Cardiac muscle cell (in vitro differentiated cells and primary cell): ENCODE measurements around the gene C1orf21. TPM values are rescaled to one million over a fixed set of nuclear protein-coding genes. Genes with fewer than 3 reads are reported as not detected.

ENCODE experiments used
- DNase-seq, 2 donors: peaks; one replicate each; pipeline versions ENCODE4 v3.0.0 to v3.0.0-alpha.2; 2010 to 2017; ENCODE audit warnings: low read depth in 1 of 2, low spot score in 1 of 2
- H3K27ac ChIP-seq: fragments of 200-600 bp; sonication (generic); 2 replicates; pipeline ENCODE4 v1.5.1; 2016
- H3K27me3 ChIP-seq: fragments of 200-600 bp; sonication (generic); 2 replicates; pipeline ENCODE4 v1.6.0; 2016; ENCODE audit warnings: control low read depth
- H3K36me3 ChIP-seq: fragments of 200-600 bp; sonication (generic); 2 replicates; pipeline ENCODE4 v1.5.1; 2016; ENCODE audit warnings: control low read depth
- H3K4me1 ChIP-seq: fragments of 200-600 bp; sonication (generic); 2 replicates; pipeline ENCODE4 v1.8.1; 2017; ENCODE audit warnings: low read depth, mild to moderate bottlenecking, mixed run types
- H3K4me3 ChIP-seq: fragments of 200-600 bp; sonication (generic); 2 replicates; pipeline ENCODE4 v1.5.1; 2016; ENCODE audit warnings: mild to moderate bottlenecking
- H3K9me3 ChIP-seq: fragments of 200-600 bp; sonication (generic); 2 replicates; pipeline ENCODE4 v1.5.1; 2017; ENCODE audit warnings: low read depth, mild to moderate bottlenecking, control low read depth
- polyA plus RNA-seq: library from polyadenylated mRNA; unstranded; fragments of >200 nt; fragmentation: Nextera tagmentation; extraction: Ambion mirVana; gene quantifications from 2 replicates; pipeline ENCODE4 v1.2.1, GENCODE V29; 2016
- total RNA-seq: library from RNA; depleted of rRNA; stranded (reverse); fragments of >200 nt; gene quantifications from 2 replicates; pipeline ENCODE4 v1.2.3, GENCODE V29; 2016
- TF ChIP-seq, protein P1 (sequence below): IDR thresholded peaks from 2 replicates; pipeline ENCODE4 v1.5.1; 2012; ENCODE audit warnings: low read depth, mild to moderate bottlenecking, low read length

The C1orf21 gene
- total and polyA plus RNA-seq, 2 experiments from 2014 or later = 10.9 to 26.8 TPM

DNA sequence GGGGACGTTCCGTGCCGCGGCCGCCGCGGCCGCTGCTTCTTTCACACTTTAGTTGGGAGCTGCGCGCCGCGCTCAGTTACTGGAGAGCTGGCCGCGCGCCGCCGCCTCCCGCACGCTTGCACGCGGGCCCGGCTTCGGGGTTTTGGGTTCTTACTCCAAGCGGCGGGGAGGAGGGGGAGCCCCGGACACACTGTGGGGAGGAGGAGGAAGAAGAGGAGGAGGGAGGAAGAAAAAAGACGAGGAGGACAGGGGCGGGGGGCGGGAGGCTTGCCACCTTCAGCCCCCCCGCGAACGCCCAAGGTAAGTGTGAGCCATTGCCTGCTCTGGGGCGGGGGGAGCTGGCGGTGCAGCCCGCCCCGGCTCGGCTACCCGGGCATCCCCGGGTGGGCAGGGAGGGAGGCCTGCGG is 243 bp downstream of the C1orf21 start:
- no peaks in the 10 kb centered on the region for H3K9me3 ChIP-seq
- DNase-seq = no peak
- H3K4me1 ChIP-seq = peaks cover 5% of the 10 kb centered on the region
- H3K27me3 ChIP-seq = peaks cover 9% of the 10 kb centered on the region
- H3K27ac ChIP-seq = peak overlapping the region; percentile 61
- no peaks in the 10 kb centered on the region for H3K36me3 ChIP-seq
- peak overlapping the region; percentile 95 for H3K4me3 ChIP-seq
- TF ChIP-seq, protein P1, sequence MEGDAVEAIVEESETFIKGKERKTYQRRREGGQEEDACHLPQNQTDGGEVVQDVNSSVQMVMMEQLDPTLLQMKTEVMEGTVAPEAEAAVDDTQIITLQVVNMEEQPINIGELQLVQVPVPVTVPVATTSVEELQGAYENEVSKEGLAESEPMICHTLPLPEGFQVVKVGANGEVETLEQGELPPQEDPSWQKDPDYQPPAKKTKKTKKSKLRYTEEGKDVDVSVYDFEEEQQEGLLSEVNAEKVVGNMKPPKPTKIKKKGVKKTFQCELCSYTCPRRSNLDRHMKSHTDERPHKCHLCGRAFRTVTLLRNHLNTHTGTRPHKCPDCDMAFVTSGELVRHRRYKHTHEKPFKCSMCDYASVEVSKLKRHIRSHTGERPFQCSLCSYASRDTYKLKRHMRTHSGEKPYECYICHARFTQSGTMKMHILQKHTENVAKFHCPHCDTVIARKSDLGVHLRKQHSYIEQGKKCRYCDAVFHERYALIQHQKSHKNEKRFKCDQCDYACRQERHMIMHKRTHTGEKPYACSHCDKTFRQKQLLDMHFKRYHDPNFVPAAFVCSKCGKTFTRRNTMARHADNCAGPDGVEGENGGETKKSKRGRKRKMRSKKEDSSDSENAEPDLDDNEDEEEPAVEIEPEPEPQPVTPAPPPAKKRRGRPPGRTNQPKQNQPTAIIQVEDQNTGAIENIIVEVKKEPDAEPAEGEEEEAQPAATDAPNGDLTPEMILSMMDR = no peak

DNA sequence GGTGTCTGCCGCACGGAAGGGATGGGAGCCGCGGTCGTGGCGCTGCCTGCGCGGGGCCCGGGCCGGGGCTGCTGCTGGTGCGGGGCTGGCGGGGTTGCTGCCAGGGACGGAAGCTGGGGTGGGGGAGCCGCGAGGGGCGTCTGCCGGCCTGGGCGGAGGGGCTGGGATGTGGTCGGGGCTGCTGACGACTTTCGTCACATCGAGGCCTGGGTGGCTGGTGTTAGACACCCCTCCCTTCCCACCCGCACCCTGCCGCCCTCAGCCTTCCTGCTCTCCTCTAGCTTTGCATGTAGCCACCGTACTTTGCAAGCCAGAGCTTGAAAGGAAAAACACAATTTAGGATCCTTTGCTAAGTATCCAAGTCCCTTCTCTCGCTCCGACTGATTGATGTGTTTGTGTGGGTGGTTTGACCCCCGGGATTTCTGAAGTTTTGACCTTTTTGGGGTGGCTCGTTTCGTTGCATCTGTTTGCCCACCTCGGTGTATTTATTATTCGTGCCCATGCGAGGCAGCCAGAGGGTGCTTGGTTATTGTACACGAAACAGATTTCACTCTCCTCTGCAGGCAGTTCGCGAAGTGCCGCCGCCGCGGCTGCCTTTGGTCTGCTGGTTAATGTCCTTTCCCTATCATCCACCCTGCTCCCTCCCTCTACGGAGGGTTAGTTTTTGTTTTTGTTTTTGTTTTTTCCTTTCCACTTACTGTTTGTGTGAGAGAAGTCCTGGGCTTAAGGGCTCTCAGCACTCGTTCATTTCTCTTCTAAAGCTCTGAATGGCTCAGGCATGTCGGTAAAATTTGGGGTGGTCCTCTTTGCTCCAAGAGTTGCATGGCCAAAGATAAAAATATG is 868 bp downstream of the C1orf21 start:
- peak overlapping the region; percentile 95 for H3K4me3 ChIP-seq
- H3K4me1 ChIP-seq = peaks cover 5% of the 10 kb centered on the region
- peaks cover 9% of the 10 kb centered on the region for H3K27me3 ChIP-seq
- TF ChIP-seq, protein P1 = peak; percentile 5
- no peaks in the 10 kb centered on the region for H3K36me3 ChIP-seq
- no peaks in the 10 kb centered on the region for H3K9me3 ChIP-seq
- DNase-seq = peak; percentile 38 to 56
- H3K27ac ChIP-seq = peak overlapping the region; percentile 61

DNA sequence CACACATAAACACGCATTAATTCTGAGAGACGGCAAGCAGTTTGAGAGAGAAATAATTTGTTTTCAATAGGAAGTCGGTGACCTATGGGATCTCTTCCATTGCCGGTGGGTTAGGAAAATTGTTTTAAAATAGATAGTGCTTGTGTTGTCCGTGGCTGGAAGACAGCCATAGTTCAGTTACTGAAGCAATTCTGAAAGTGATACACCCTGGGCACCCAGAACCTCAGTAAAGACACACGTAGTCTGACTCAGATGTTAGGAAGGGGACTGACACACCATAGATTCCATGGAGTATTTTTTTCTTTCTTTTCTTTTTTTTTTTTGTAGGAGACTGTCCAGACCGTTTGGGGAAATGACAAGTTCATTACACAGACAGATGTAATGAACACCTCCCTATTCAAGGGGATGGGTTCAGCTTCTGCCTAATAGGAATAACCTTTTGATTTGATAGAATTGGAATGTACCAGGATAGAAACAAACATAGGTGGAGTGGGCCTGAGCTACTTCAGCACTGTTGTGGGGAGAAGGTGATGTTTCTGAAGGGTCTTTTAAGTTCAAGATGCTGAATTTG is 1.6 kb downstream of the C1orf21 start:
- DNase-seq = peak; percentile 22 to 58
- H3K27ac ChIP-seq = no peak overlapping the region

DNA sequence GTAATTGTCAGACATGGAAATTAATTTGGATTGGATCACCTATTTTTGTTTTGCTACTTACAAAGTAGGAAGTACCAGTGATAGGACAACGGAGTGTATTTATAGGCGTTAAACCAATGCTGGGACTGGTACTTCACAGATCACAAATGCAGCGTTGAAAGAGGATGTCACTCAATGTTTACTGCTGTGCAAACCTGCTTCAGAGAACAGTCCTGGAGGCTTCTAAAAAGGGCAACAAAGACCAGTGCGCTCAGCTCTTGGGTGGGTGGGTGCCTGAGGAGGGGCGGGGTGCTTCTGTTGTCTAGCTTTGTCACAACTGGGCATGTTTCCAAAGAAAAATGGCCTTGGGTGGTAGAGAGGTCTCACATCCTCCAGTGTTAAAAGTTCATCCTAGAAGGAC is 2.1 kb downstream of the C1orf21 start:
- TF ChIP-seq, protein P1 = no peak
- peaks cover 5% of the 10 kb centered on the region for H3K4me1 ChIP-seq
- no peaks in the 10 kb centered on the region for H3K9me3 ChIP-seq
- no peak overlapping the region for H3K4me3 ChIP-seq
- DNase-seq = peak in 1 of 2 donors; percentile 8
- peaks cover 7% of the 10 kb centered on the region for H3K27me3 ChIP-seq
- H3K27ac ChIP-seq = no peak overlapping the region
- H3K36me3 ChIP-seq = no peaks in the 10 kb centered on the region

More for the DNA sequence above, 1.6 kb downstream of the C1orf21 start:
- Histone ChIP-seq H3K4me3 (peak overlapping the region; percentile 95), H3K4me1 (peaks cover 5% of the 10 kb centered on the region), H3K27me3 (peaks cover 9% of the 10 kb centered on the region), H3K36me3 (no peaks in the 10 kb centered on the region), H3K9me3 (no peaks in the 10 kb centered on the region)
- TF ChIP-seq, protein P1 = no peak

DNA sequence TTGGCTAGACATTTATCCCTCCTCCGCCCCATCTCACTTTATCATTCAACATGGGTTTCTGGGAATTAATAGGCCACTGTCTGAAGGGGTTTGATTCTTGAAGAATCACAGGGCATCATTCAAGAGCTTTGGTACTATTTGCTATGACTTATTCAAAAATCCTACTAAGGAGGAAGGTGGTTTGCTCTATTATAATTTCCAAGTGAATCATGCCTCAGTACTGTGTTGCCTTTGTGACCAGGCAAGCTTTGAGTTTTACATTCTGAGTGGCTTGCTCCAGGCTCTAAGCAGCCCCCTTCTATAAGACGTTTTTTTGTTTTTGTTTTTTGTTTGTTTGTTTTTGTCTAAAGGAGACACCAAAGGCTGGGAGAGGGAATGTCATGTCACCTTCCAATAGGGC is 2.6 kb downstream of the C1orf21 start:
- peaks cover 5% of the 10 kb centered on the region for H3K4me1 ChIP-seq
- no peak overlapping the region for H3K4me3 ChIP-seq
- no peak for DNase-seq
- H3K27me3 ChIP-seq = peaks cover 3% of the 10 kb centered on the region
- H3K27ac ChIP-seq = no peak overlapping the region
- H3K9me3 ChIP-seq = no peaks in the 10 kb centered on the region
- TF ChIP-seq, protein P1 = no peak
- H3K36me3 ChIP-seq = no peaks in the 10 kb centered on the region
